COR-L47 (cell line): ENCODE data around the gene SLC6A6.
"Not testable (repeated sequence)": the region's sequence is repeated elsewhere in the genome, so short reads cannot be mapped to it uniquely, and the experiment has no call there.

ENCODE experiments used
- DNase-seq: peaks from one replicate; lab custom pipeline; 2025; lab: John Stamatoyannopoulos, UW

SLC6A6 gene

GRCh38 chr3:14508505-14508819 lies 106.1 kb downstream of the SLC6A6 start:
- no peak for DNase-seq

GRCh38 chr3:14508966-14509795 lies 106.8 kb downstream of the SLC6A6 start:
- DNase-seq, result peak; percentile 0

GRCh38 chr3:14509796-14510100 lies 107.3 kb downstream of the SLC6A6 start:
- DNase-seq, result no peak

- DNase-seq, result no peak
These were observed 108.6 kb downstream of the SLC6A6 start for GRCh38 chr3:14510838-14511622.

GRCh38 chr3:14511623-14512280 lies 109.3 kb downstream of the SLC6A6 start:
- peak; percentile 65 for DNase-seq

GRCh38 chr3:14512281-14512941 lies 110.0 kb downstream of the SLC6A6 start:
- no peak for DNase-seq

GRCh38 chr3:14512942-14513327 lies 110.5 kb downstream of the SLC6A6 start:
- DNase-seq, result no peak

- no peak for DNase-seq
These were observed 111.3 kb downstream of the SLC6A6 start for GRCh38 chr3:14513566-14514322.

- DNase-seq, result no peak
These were observed 111.9 kb downstream of the SLC6A6 start for GRCh38 chr3:14514323-14514720.

- DNase-seq, result not testable (repeated sequence)
These were observed 113.1 kb downstream of the SLC6A6 start for GRCh38 chr3:14515526-14515925.

- no peak for DNase-seq
These were observed 114.4 kb downstream of the SLC6A6 start for GRCh38 chr3:14516738-14517345.

GRCh38 chr3:14517601-14518431 lies 115.4 kb downstream of the SLC6A6 start:
- no peak for DNase-seq

GRCh38 chr3:14518432-14518802 lies 116.0 kb downstream of the SLC6A6 start:
- DNase-seq, result no peak

GRCh38 chr3:14518893-14519292 lies 116.5 kb downstream of the SLC6A6 start:
- no peak for DNase-seq

- DNase-seq, result no peak
These were observed 117.0 kb downstream of the SLC6A6 start for GRCh38 chr3:14519406-14519805.

GRCh38 chr3:14520149-14520548 lies 117.7 kb downstream of the SLC6A6 start:
- DNase-seq, result no peak

- DNase-seq, result no peak
These were observed 118.6 kb downstream of the SLC6A6 start for GRCh38 chr3:14520967-14521366.

- no peak for DNase-seq
These were observed 119.2 kb downstream of the SLC6A6 start for GRCh38 chr3:14521611-14522010.

GRCh38 chr3:14522129-14522691 lies 119.8 kb downstream of the SLC6A6 start:
- no peak for DNase-seq

GRCh38 chr3:14522768-14523167 lies 120.4 kb downstream of the SLC6A6 start:
- DNase-seq, result no peak
